IMR-90 (cell line): ENCODE results near the gene PELI1. TPM values are rescaled to one million over a fixed set of nuclear protein-coding genes. Genes with fewer than 3 reads are reported as not detected.

Experiments used
- ATAC-seq: fragments of 200-7000 bp; cut with Tn5 transposase; 2 replicates; pipeline ENCODE4 v1.9.1; 2020; ENCODE audit warnings: low read depth, mild to moderate bottlenecking, moderate library complexity
- BruUV-seq: library from RNA; stranded (reverse); fragments of 400-500 nt; replicated peaks from 2 replicates; lab custom pipeline; 2021; lab: Mats Ljungman, UMichigan
- CTCF ChIA-PET: fragments of 300-600 bp; formaldehyde crosslinking; extraction: SDS; loops from one replicate; lab custom pipeline; 2021; ENCODE audit warnings: antibody characterized with exemption; lab: Yijun Ruan, JAX
- POLR2A ChIA-PET: fragments of 300-600 bp; sonication (Branson Sonifier 250); formaldehyde crosslinking; loops from one replicate; lab custom pipeline; 2022; ENCODE audit warnings: antibody characterized with exemption; ENCODE audit not compliant: unreplicated experiment; lab: Charles Lee
- DNase-seq: peaks from one replicate; pipeline ENCODE4 v3.0.0; 2013
- H2AFZ ChIP-seq: replicated peaks from 2 replicates; pipeline ENCODE3; 2013; ENCODE audit warnings: low read length, mild to moderate bottlenecking; ENCODE audit not compliant: poor library complexity
- H2AK5ac ChIP-seq: 2 replicates; pipeline ENCODE4 v1.6.1; 2013; ENCODE audit warnings: low read depth, low read length, inconsistent platforms
- H2AK9ac ChIP-seq: replicated peaks from 2 replicates; pipeline ENCODE3; 2013; ENCODE audit warnings: mild to moderate bottlenecking, low read depth, low read length, moderate library complexity; ENCODE audit not compliant: poor library complexity
- H2BK120ac ChIP-seq: 2 replicates; pipeline ENCODE4 v1.6.1; 2013; ENCODE audit warnings: low read depth, low read length, inconsistent platforms
- H2BK15ac ChIP-seq: 3 replicates; pipeline ENCODE4 v1.6.1; 2013; ENCODE audit warnings: low read depth, low read length, inconsistent platforms
- H2BK20ac ChIP-seq: 2 replicates; pipeline ENCODE4 v1.6.1; 2013; ENCODE audit warnings: low read depth, mild to moderate bottlenecking, inconsistent platforms, low read length, moderate library complexity
- H2BK5ac ChIP-seq: 2 replicates; pipeline ENCODE4 v1.6.1; 2013; ENCODE audit warnings: mild to moderate bottlenecking, low read depth, low read length, inconsistent platforms; ENCODE audit not compliant: poor library complexity, severe bottlenecking
- H3K14ac ChIP-seq: replicated peaks from 2 replicates; pipeline ENCODE4 v1.6.1; 2013; ENCODE audit warnings: low read depth, low read length, inconsistent platforms
- H3K18ac ChIP-seq: 2 replicates; pipeline ENCODE4 v1.6.1; 2013; ENCODE audit warnings: low read depth, low read length, control low read depth
- H3K23ac ChIP-seq: 2 replicates; pipeline ENCODE4 v1.6.1; 2013; ENCODE audit warnings: low read depth, low read length, inconsistent platforms
- H3K27ac ChIP-seq: 2 replicates; pipeline ENCODE4 v1.5.1; 2013; ENCODE audit warnings: mild to moderate bottlenecking, control low read depth, low read length; ENCODE audit not compliant: insufficient read depth
- H3K27me3 ChIP-seq: 2 replicates; pipeline ENCODE4 v1.6.1; 2013; ENCODE audit warnings: low read length; ENCODE audit not compliant: control insufficient read depth, insufficient read depth
- H3K36me3 ChIP-seq: 2 replicates; pipeline ENCODE4 v1.6.1; 2013; ENCODE audit warnings: low read length, mixed read lengths; ENCODE audit not compliant: control insufficient read depth, insufficient read depth
- H3K4ac ChIP-seq: 2 replicates; pipeline ENCODE4 v1.6.1; 2013; ENCODE audit warnings: low read depth, low read length, inconsistent platforms
- H3K4me1 ChIP-seq: 2 replicates; pipeline ENCODE4 v1.6.1; 2013; ENCODE audit warnings: low read length, mixed read lengths; ENCODE audit not compliant: control insufficient read depth, insufficient read depth
- H3K4me2 ChIP-seq: 2 replicates; pipeline ENCODE4 v1.6.1; 2013; ENCODE audit warnings: low read depth, mild to moderate bottlenecking, control low read depth, low read length, moderate library complexity
- H3K4me3 ChIP-seq: 2 replicates; pipeline ENCODE4 v1.5.1; 2013; ENCODE audit warnings: low read depth, mild to moderate bottlenecking, control low read depth, low read length, moderate library complexity; ENCODE audit not compliant: insufficient read depth
- H3K56ac ChIP-seq: 2 replicates; pipeline ENCODE4 v1.6.1; 2013; ENCODE audit warnings: low read length, inconsistent platforms; ENCODE audit not compliant: insufficient read depth; ENCODE audit errors: extremely low read depth
- H3K79me1 ChIP-seq, 2 experiments: 2 replicates each; pipeline ENCODE4 v1.6.1; 2013; ENCODE audit warnings: low read length in 2 of 2, inconsistent platforms in 1 of 2, low read depth in 1 of 2
- H3K9ac ChIP-seq: 2 replicates; pipeline ENCODE4 v1.6.1; 2013; ENCODE audit warnings: low read depth, low read length, control low read depth
- H3K9me1 ChIP-seq: 2 replicates; pipeline ENCODE4 v1.6.1; 2013; ENCODE audit warnings: low read length, inconsistent platforms; ENCODE audit not compliant: insufficient read depth
- H3K9me3 ChIP-seq: 2 replicates; pipeline ENCODE4 v1.6.1; 2013; ENCODE audit warnings: low read length; ENCODE audit not compliant: control insufficient read depth, insufficient read depth
- H4K20me1 ChIP-seq: 2 replicates; pipeline ENCODE4 v1.6.1; 2013; ENCODE audit warnings: low read length, inconsistent platforms; ENCODE audit not compliant: insufficient read depth
- H4K5ac ChIP-seq: 2 replicates; pipeline ENCODE4 v1.6.1; 2013; ENCODE audit warnings: mild to moderate bottlenecking, low read depth, low read length, control low read depth
- H4K8ac ChIP-seq, 2 experiments: 2 replicates each; pipeline ENCODE4 v1.6.1; 2013; ENCODE audit warnings: low read depth in 2 of 2, low read length in 2 of 2, control low read depth in 1 of 2, inconsistent platforms in 1 of 2
- H4K91ac ChIP-seq: 2 replicates; pipeline ENCODE4 v1.6.1; 2013; ENCODE audit warnings: low read depth, low read length, inconsistent platforms; ENCODE audit not compliant: insufficient read depth
- BHLHE40 ChIP-seq: fragments of 150-350 bp; IDR thresholded peaks from 2 replicates; pipeline ENCODE4 v1.6.1; 2016; ENCODE audit warnings: mild to moderate bottlenecking, low read depth, low read length
- CEBPB ChIP-seq: IDR thresholded peaks from 2 replicates; pipeline ENCODE4 v1.6.1; 2012; ENCODE audit warnings: low read depth, low read length, improper control_type of control experiment
- FOS ChIP-seq: fragments of 150-350 bp; IDR thresholded peaks from 2 replicates; pipeline ENCODE4 v1.6.1; 2016; ENCODE audit warnings: low read depth, low read length
- MAFK ChIP-seq: IDR thresholded peaks from 2 replicates; pipeline ENCODE4 v1.6.1; 2012; ENCODE audit warnings: low read depth, low read length, improper control_type of control experiment
- NFE2L2 ChIP-seq: fragments of 150-350 bp; IDR thresholded peaks from 2 replicates; pipeline ENCODE4 v1.6.1; 2016; ENCODE audit warnings: low read depth, mild to moderate bottlenecking, low read length
- RAD21 ChIP-seq: IDR thresholded peaks from 2 replicates; pipeline ENCODE4 v1.6.1; 2012; ENCODE audit warnings: low read length, improper control_type of control experiment
- RCOR1 ChIP-seq: IDR thresholded peaks from 2 replicates; pipeline ENCODE4 v1.6.1; 2012; ENCODE audit warnings: mild to moderate bottlenecking, low read length, improper control_type of control experiment; ENCODE audit not compliant: insufficient replicate concordance
- RFX5 ChIP-seq: IDR thresholded peaks from 2 replicates; pipeline ENCODE4 v1.8.0; 2012; ENCODE audit warnings: low read depth, mild to moderate bottlenecking, low read length, moderate library complexity
- SMC3 ChIP-seq: fragments of 150-350 bp; IDR thresholded peaks from 2 replicates; pipeline ENCODE4 v1.6.1; 2016; ENCODE audit warnings: low read depth, mild to moderate bottlenecking, antibody characterized with exemption, low read length, moderate library complexity
- WGBS, 2 experiments: methylation state at CpG; one replicate each; pipeline versions ENCODE4 v1.1.5 to v1.1.7; 2013; ENCODE audit warnings: missing lambda C conversion rate in 2 of 2; ENCODE audit not compliant: insufficient read length in 1 of 2; ENCODE audit errors: extremely low coverage in 2 of 2; 5-methylcytosine and 5-hydroxymethylcytosine counted together
- dilution Hi-C: fragments of 300-500 bp; cut with HindIII; formaldehyde crosslinking; loops from one replicate; pipeline ENCODE4 v1.14.3; 2018; ENCODE audit warnings: low sequenced_read_pairs; ENCODE audit not compliant: unreplicated experiment
- in situ Hi-C: fragments of 300-500 bp; cut with MboI; formaldehyde crosslinking; loops from 3 replicates; pipeline ENCODE4 v1.14.3; 2019; ENCODE audit warnings: low sequenced_read_pairs, inconsistent platforms, mixed read lengths
- intact Hi-C: fragments of 100-400 bp; cut with micrococcal nuclease; formaldehyde crosslinking; loops from 2 replicates; pipeline ENCODE4 v1.10.0; 2022
- polyA plus RNA-seq, 3 experiments: library from polyadenylated mRNA; depleted of rRNA; stranded (reverse); fragments of >200 nt; gene quantifications; 2 replicates each; pipeline ENCODE4 v1.2.3, GENCODE V29; 2012; ENCODE audit warnings: low replicate concordance in 1 of 3
- total RNA-seq: library from RNA; depleted of rRNA; stranded (reverse); fragments of >200 nt; gene quantifications from 2 replicates; pipeline ENCODE4 v1.2.3, GENCODE V29; 2012
- TF ChIP-seq, protein P1 (sequence below): conservative IDR thresholded peaks from 2 replicates; pipeline ENCODE4 v1.5.1; 2012; ENCODE audit warnings: mild to moderate bottlenecking, low read depth, low read length, improper control_type of control experiment

The PELI1 gene
- total and polyA plus RNA-seq, 2 of the 4 experiments (the other 2 are of a cell fraction): 2.2 to 2.5 TPM

DNA sequence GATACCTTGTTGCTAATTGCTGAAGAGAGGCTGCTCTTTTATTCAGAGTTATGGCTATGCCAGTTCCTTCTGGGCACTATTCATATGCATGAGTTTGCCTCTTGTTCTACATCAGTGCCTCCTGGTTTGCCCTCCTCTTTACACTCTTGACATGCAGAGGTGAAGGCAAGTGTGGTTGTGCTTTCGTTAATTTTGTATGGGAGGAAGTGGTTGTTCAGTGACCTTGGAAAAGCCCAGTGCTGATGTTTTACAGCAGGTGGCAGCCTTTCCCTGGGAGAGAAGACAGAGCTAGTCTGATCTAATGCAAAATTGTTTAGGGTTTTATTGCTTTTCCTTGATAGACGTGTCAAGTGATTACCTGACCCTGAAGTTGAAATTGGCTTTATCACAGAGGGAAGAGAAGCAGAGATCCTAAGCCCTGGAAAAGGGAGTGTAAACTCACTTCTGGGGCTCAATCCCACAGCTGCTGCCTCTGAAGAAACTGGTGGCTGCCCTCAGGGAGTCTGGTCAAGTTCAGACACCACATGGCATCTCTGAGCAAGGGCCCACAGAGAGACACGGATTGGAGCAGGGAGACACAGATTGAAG lies 94.5 kb downstream of the PELI1 start:
- POLR2A ChIA-PET: no interaction called here
- WGBS, 2 experiments: no CpG with 5 or more reads among the region's 3 CpGs

More for the DNA sequence above, 94.5 kb downstream of the PELI1 start:
- H2BK5ac ChIP-seq: no peak overlapping the region
- ATAC-seq: peak; percentile 98
- TF ChIP-seq, protein P1, sequence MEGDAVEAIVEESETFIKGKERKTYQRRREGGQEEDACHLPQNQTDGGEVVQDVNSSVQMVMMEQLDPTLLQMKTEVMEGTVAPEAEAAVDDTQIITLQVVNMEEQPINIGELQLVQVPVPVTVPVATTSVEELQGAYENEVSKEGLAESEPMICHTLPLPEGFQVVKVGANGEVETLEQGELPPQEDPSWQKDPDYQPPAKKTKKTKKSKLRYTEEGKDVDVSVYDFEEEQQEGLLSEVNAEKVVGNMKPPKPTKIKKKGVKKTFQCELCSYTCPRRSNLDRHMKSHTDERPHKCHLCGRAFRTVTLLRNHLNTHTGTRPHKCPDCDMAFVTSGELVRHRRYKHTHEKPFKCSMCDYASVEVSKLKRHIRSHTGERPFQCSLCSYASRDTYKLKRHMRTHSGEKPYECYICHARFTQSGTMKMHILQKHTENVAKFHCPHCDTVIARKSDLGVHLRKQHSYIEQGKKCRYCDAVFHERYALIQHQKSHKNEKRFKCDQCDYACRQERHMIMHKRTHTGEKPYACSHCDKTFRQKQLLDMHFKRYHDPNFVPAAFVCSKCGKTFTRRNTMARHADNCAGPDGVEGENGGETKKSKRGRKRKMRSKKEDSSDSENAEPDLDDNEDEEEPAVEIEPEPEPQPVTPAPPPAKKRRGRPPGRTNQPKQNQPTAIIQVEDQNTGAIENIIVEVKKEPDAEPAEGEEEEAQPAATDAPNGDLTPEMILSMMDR: peak; percentile 90
- TF ChIP-seq MAFK (no peak), RCOR1 (no peak), CEBPB (no peak), RAD21 (peak; percentile 97), RFX5 (no peak), SMC3 (peak; percentile 93), BHLHE40 (no peak), FOS (no peak), NFE2L2 (no peak)
- no peak overlapping the region for H2AK5ac ChIP-seq
- H3K27me3 ChIP-seq: peaks cover 6% of the 10 kb centered on the region; the same call in 1 of the 2 replicates
- no peaks in the 10 kb centered on the region for H3K79me1 ChIP-seq
- no TSS peak for BruUV-seq
- no peaks in the 10 kb centered on the region for H4K20me1 ChIP-seq
- H3K4ac ChIP-seq: no peak overlapping the region
- peak; percentile 70 for DNase-seq
- no peak overlapping the region for H2BK120ac ChIP-seq
- no peak overlapping the region for H3K9ac ChIP-seq
- H3K4me2 ChIP-seq: no peak overlapping the region
- peak overlapping the region; percentile 77 for H2AFZ ChIP-seq
- intact Hi-C loops (loop anchor here (1.0 to 10.0 kb wide), 6 partner anchors 95 to 825 kb away; partner anchors contain the start of gene PELI1), in situ Hi-C loops (loop anchor here (5.0 to 25.0 kb wide), 3 partner anchors 283 to 838 kb away; no protein-coding TSS in a partner anchor), dilution Hi-C loops (loop anchor here (25.0 kb wide), 1 partner anchor 263 kb away; no protein-coding TSS in a partner anchor)
- no peak overlapping the region for H3K27ac ChIP-seq
- no peak overlapping the region for H4K91ac ChIP-seq
- H3K9me1 ChIP-seq: no peaks in the 10 kb centered on the region
- no peaks in the 10 kb centered on the region for H3K36me3 ChIP-seq
- H3K4me1 ChIP-seq: no peaks in the 10 kb centered on the region
- H3K23ac ChIP-seq: no peak overlapping the region
- H3K14ac ChIP-seq: no peak overlapping the region
- no peak overlapping the region for H2BK20ac ChIP-seq
- H3K9me3 ChIP-seq: no peaks in the 10 kb centered on the region
- no peak overlapping the region for H4K5ac ChIP-seq
- H4K8ac ChIP-seq: no peak overlapping the region
- H3K4me3 ChIP-seq: no peak overlapping the region
- no peak overlapping the region for H3K56ac ChIP-seq
- no peak overlapping the region for H2BK15ac ChIP-seq
- H3K18ac ChIP-seq: no peak overlapping the region
- peak overlapping the region; percentile 6 for H2AK9ac ChIP-seq
- CTCF ChIA-PET: interaction anchor here (0.6 to 3.0 kb wide), 16 partner anchors 10 to 473 kb away, joined by 3 to 20 read pairs (median 3); no protein-coding TSS in a partner anchor
